Smooth muscle cell (in vitro differentiated cells): Measurements from ENCODE around the gene PGC. TPM values are rescaled to one million over a fixed set of nuclear protein-coding genes. Genes with fewer than 3 reads are reported as not detected.

ENCODE experiments used
- DNase-seq: peaks from one replicate; lab custom pipeline; 2025; ENCODE audit not compliant: unreplicated experiment; lab: John Stamatoyannopoulos, UW
- H2AFZ ChIP-seq: fragments of 200-600 bp; sonication (generic); 2 replicates; pipeline ENCODE4 v1.6.0; 2016; ENCODE audit warnings: antibody characterized with exemption, low read depth, mild to moderate bottlenecking
- H3F3A ChIP-seq: fragments of 200-600 bp; sonication (generic); 2 replicates; pipeline ENCODE4 v1.6.0; 2017; ENCODE audit warnings: antibody characterized with exemption, low read depth
- H3K27ac ChIP-seq: fragments of 200-600 bp; sonication (generic); 2 replicates; pipeline ENCODE4 v1.5.1; 2016; ENCODE audit warnings: low read depth, mild to moderate bottlenecking
- H3K27me3 ChIP-seq: fragments of 200-600 bp; sonication (generic); 2 replicates; pipeline ENCODE4 v1.6.1; 2016; ENCODE audit warnings: low read depth, mild to moderate bottlenecking
- H3K36me3 ChIP-seq: fragments of 200-600 bp; sonication (generic); 2 replicates; pipeline ENCODE4 v1.5.1; 2016; ENCODE audit warnings: low read depth
- H3K4me1 ChIP-seq: fragments of 200-600 bp; sonication (generic); 2 replicates; pipeline ENCODE4 v1.5.1; 2016; ENCODE audit warnings: low read depth
- H3K4me2 ChIP-seq: fragments of 200-600 bp; sonication (generic); 2 replicates; pipeline ENCODE4 v1.6.0; 2016; ENCODE audit warnings: mild to moderate bottlenecking
- H3K4me3 ChIP-seq: fragments of 200-600 bp; sonication (generic); 2 replicates; pipeline ENCODE4 v1.5.1; 2016; ENCODE audit warnings: mild to moderate bottlenecking
- H3K79me2 ChIP-seq: fragments of 200-600 bp; sonication (generic); 2 replicates; pipeline ENCODE4 v1.6.0; 2016; ENCODE audit warnings: low read depth, mild to moderate bottlenecking
- H3K9ac ChIP-seq: fragments of 200-600 bp; sonication (generic); 2 replicates; pipeline ENCODE4 v1.6.0; 2016; ENCODE audit warnings: low read depth
- H3K9me3 ChIP-seq: fragments of 200-600 bp; sonication (generic); replicated peaks from 2 replicates; pipeline ENCODE4 v1.5.1; 2016; ENCODE audit warnings: low read depth
- H4K20me1 ChIP-seq: fragments of 200-600 bp; sonication (generic); 2 replicates; pipeline ENCODE4 v1.6.0; 2016; ENCODE audit warnings: low read depth
- WGBS: methylation state at CpG from one replicate; pipeline ENCODE4 v1.1.7; 2016; ENCODE audit warnings: low lambda C conversion rate; 5-methylcytosine and 5-hydroxymethylcytosine counted together
- polyA plus RNA-seq: library from polyadenylated mRNA; unstranded; fragments of >200 nt; fragmentation: Nextera tagmentation; extraction: Ambion mirVana; gene quantifications from 2 replicates; pipeline ENCODE4 v1.2.1, GENCODE V29; 2016
- total RNA-seq: library from RNA; depleted of rRNA; stranded (reverse); fragments of >200 nt; gene quantifications from 2 replicates; pipeline ENCODE4 v1.2.3, GENCODE V29; 2014
- TF ChIP-seq, protein P1 (sequence below): fragments of 200-600 bp; sonication (generic); IDR thresholded peaks from 2 replicates; pipeline ENCODE4 v1.5.1; 2017; ENCODE audit warnings: borderline replicate concordance, mild to moderate bottlenecking, antibody characterized with exemption; ENCODE audit not compliant: insufficient read depth, poor library complexity, severe bottlenecking

The PGC gene
- total and polyA plus RNA-seq, 2 experiments from 2014 or later: not detected

GRCh38 chr6:41724586-41725501 is 22.4 kb downstream of the PGC start:
- Histone ChIP-seq H3K27ac (peak overlapping the region; percentile 64), H3K9me3 (no peaks in the 10 kb centered on the region), H3F3A (no peaks in the 10 kb centered on the region), H3K27me3 (no peaks in the 10 kb centered on the region), H3K4me1 (no peaks in the 10 kb centered on the region), H3K4me3 (no peak overlapping the region), H3K9ac (no peak overlapping the region), H3K79me2 (peaks cover 28% of the 10 kb centered on the region), H2AFZ (no peak overlapping the region), H3K36me3 (no peaks in the 10 kb centered on the region), H4K20me1 (peaks cover 8% of the 10 kb centered on the region), H3K4me2 (peak overlapping the region; percentile 72)
- 69% methylated on average over 13 of the region's 13 CpGs for WGBS
- TF ChIP-seq, protein P1, sequence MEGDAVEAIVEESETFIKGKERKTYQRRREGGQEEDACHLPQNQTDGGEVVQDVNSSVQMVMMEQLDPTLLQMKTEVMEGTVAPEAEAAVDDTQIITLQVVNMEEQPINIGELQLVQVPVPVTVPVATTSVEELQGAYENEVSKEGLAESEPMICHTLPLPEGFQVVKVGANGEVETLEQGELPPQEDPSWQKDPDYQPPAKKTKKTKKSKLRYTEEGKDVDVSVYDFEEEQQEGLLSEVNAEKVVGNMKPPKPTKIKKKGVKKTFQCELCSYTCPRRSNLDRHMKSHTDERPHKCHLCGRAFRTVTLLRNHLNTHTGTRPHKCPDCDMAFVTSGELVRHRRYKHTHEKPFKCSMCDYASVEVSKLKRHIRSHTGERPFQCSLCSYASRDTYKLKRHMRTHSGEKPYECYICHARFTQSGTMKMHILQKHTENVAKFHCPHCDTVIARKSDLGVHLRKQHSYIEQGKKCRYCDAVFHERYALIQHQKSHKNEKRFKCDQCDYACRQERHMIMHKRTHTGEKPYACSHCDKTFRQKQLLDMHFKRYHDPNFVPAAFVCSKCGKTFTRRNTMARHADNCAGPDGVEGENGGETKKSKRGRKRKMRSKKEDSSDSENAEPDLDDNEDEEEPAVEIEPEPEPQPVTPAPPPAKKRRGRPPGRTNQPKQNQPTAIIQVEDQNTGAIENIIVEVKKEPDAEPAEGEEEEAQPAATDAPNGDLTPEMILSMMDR: no peak
- no peak for DNase-seq

- 35% methylated on average over 7 of the region's 7 CpGs for WGBS
- Histone ChIP-seq H3K79me2 (peaks cover 29% of the 10 kb centered on the region), H4K20me1 (peaks cover 6% of the 10 kb centered on the region), H3K36me3 (no peaks in the 10 kb centered on the region), H3K9me3 (no peaks in the 10 kb centered on the region), H3K9ac (no peak overlapping the region), H3K27ac (peak overlapping the region; percentile 64), H3K4me2 (peak overlapping the region; percentile 72), H3K4me1 (no peaks in the 10 kb centered on the region), H3F3A (no peaks in the 10 kb centered on the region), H2AFZ (no peak overlapping the region), H3K4me3 (no peak overlapping the region), H3K27me3 (no peaks in the 10 kb centered on the region)
- no peak for DNase-seq
- TF ChIP-seq, protein P1: no peak
Measured at GRCh38 chr6:41724228-41724580, 23.0 kb downstream of the PGC start.

GRCh38 chr6:41723530-41724227 is 23.5 kb downstream of the PGC start:
- peak; percentile 26 for DNase-seq
- 27% methylated on average over 17 of the region's 21 CpGs for WGBS
- TF ChIP-seq, protein P1: no peak
- no peaks in the 10 kb centered on the region for H3F3A ChIP-seq
- H3K4me2 ChIP-seq: peak overlapping the region; percentile 72
- H3K9ac ChIP-seq: no peak overlapping the region
- H3K4me1 ChIP-seq: no peaks in the 10 kb centered on the region
- H3K4me3 ChIP-seq: no peak overlapping the region
- H3K36me3 ChIP-seq: no peaks in the 10 kb centered on the region
- H3K27ac ChIP-seq: peak overlapping the region; percentile 64
- H3K79me2 ChIP-seq: peaks cover 26% of the 10 kb centered on the region
- H3K9me3 ChIP-seq: no peaks in the 10 kb centered on the region
- no peak overlapping the region for H2AFZ ChIP-seq
- peaks cover 6% of the 10 kb centered on the region for H4K20me1 ChIP-seq
- no peaks in the 10 kb centered on the region for H3K27me3 ChIP-seq
